HEK293 (cell line): ENCODE results near the gene SCGB1C1.
A peak's percentile ranks its signal among the peaks of the same experiment; 100 is the strongest.

Source experiments
- CTCF ChIA-PET: fragments of 350-600 bp; formaldehyde crosslinking; extraction: SDS; loops from one replicate; lab custom pipeline; 2021; ENCODE audit warnings: antibody characterized with exemption; lab: Yijun Ruan, JAX
- POLR2A ChIA-PET: fragments of 300-600 bp; formaldehyde crosslinking; extraction: SDS; loops from one replicate; lab custom pipeline; 2020; ENCODE audit warnings: antibody characterized with exemption, inconsistent platforms; lab: Yijun Ruan, JAX
- H3K27ac ChIP-seq: fragments of 200-500 bp; sonication (Bioruptor generic); 2 replicates; pipeline ENCODE4 v1.5.1; 2014; ENCODE audit warnings: low read depth, low read length, control low read depth, inconsistent platforms; ENCODE audit errors: extremely low read depth
- H3K36me3 ChIP-seq, 2 experiments: fragments of 200-500 bp in 1 of 2; sonication (Bioruptor generic) in 1 of 2; 1 replicate in 1 of 2; 2 replicates in 1 of 2; pipeline ENCODE4 v1.5.1; 2014 to 2017; ENCODE audit warnings: inconsistent platforms in 2 of 2, low read length in 2 of 2; ENCODE audit not compliant: control insufficient read depth in 2 of 2, insufficient read depth in 1 of 2
- H3K4me1 ChIP-seq: fragments of 200-500 bp; sonication (Bioruptor generic); 2 replicates; pipeline ENCODE4 v1.5.1; 2014; ENCODE audit warnings: mild to moderate bottlenecking, low read length, inconsistent platforms; ENCODE audit not compliant: control insufficient read depth, insufficient read depth
- H3K4me3 ChIP-seq: 2 replicates; pipeline ENCODE4 v1.5.1; 2011; ENCODE audit warnings: low read depth, mild to moderate bottlenecking, control low read depth, low read length, moderate library complexity
- H3K9me3 ChIP-seq: fragments of 200-500 bp; sonication (Bioruptor generic); 2 replicates; pipeline ENCODE4 v1.5.1; 2014; ENCODE audit warnings: low read depth, low read length, inconsistent platforms; ENCODE audit not compliant: control insufficient read depth, insufficient read depth
- AEBP2 ChIP-seq: fragments of 450-650 bp; formaldehyde crosslinking; IDR thresholded peaks from 2 replicates; pipeline ENCODE4 v1.5.1; 2016; ENCODE audit warnings: missing biosample characterization, missing genetic modification characterization, borderline replicate concordance
- BCL11B ChIP-seq: fragments of 450-650 bp; formaldehyde crosslinking; IDR thresholded peaks from 2 replicates; pipeline ENCODE4 v1.5.1; 2016; ENCODE audit warnings: low read depth, missing biosample characterization, missing genetic modification characterization
- GLI4 ChIP-seq: fragments of 450-650 bp; formaldehyde crosslinking; IDR thresholded peaks from 2 replicates; pipeline ENCODE4 v1.5.1; 2016; ENCODE audit warnings: missing biosample characterization, missing genetic modification characterization
- GLIS1 ChIP-seq: fragments of 450-650 bp; formaldehyde crosslinking; IDR thresholded peaks from 2 replicates; pipeline ENCODE4 v1.5.1; 2016; ENCODE audit warnings: missing biosample characterization, missing genetic modification characterization
- KLF17 ChIP-seq: fragments of 450-650 bp; formaldehyde crosslinking; IDR thresholded peaks from 2 replicates; pipeline ENCODE4 v1.5.1; 2016; ENCODE audit warnings: missing biosample characterization, missing genetic modification characterization
- PBX3 ChIP-seq: sonication (generic); formaldehyde crosslinking; IDR thresholded peaks from 2 replicates; pipeline ENCODE4 v1.8.1; 2022; ENCODE audit warnings: mild to moderate bottlenecking, moderate library complexity, missing genetic modification reagents
- PRDM6 ChIP-seq: fragments of 450-650 bp; formaldehyde crosslinking; IDR thresholded peaks from 2 replicates; pipeline ENCODE4 v1.5.1; 2017; ENCODE audit warnings: missing biosample characterization, missing genetic modification characterization
- TRIM28 ChIP-seq: IDR thresholded peaks from 2 replicates; pipeline ENCODE4 v1.6.1; 2011; ENCODE audit warnings: low read length, control low read depth, borderline replicate concordance
- YY2 ChIP-seq: fragments of 450-650 bp; formaldehyde crosslinking; IDR thresholded peaks from 2 replicates; pipeline ENCODE4 v1.5.1; 2016; ENCODE audit warnings: missing biosample characterization, missing genetic modification characterization
- ZBTB1 ChIP-seq: fragments of 450-650 bp; formaldehyde crosslinking; IDR thresholded peaks from 2 replicates; pipeline ENCODE4 v1.5.1; 2016; ENCODE audit warnings: missing biosample characterization, missing genetic modification characterization
- ZIC2 ChIP-seq: fragments of 450-650 bp; formaldehyde crosslinking; IDR thresholded peaks from 2 replicates; pipeline ENCODE4 v1.5.1; 2016; ENCODE audit warnings: missing biosample characterization, missing genetic modification characterization
- ZNF169 ChIP-seq: fragments of 450-650 bp; formaldehyde crosslinking; IDR thresholded peaks from 2 replicates; pipeline ENCODE4 v1.5.1; 2016; ENCODE audit warnings: missing biosample characterization, missing genetic modification characterization
- ZNF18 ChIP-seq: fragments of 450-650 bp; formaldehyde crosslinking; IDR thresholded peaks from 2 replicates; pipeline ENCODE4 v1.5.1; 2016; ENCODE audit warnings: missing biosample characterization, missing genetic modification characterization
- ZNF19 ChIP-seq: fragments of 450-650 bp; formaldehyde crosslinking; IDR thresholded peaks from 2 replicates; pipeline ENCODE4; 2016; ENCODE audit warnings: missing biosample characterization, missing genetic modification characterization, low read depth
- ZNF366 ChIP-seq: fragments of 450-650 bp; formaldehyde crosslinking; conservative IDR thresholded peaks from 2 replicates; pipeline ENCODE4 v1.5.1; 2016; ENCODE audit warnings: missing biosample characterization, missing genetic modification characterization
- ZNF449 ChIP-seq: fragments of 450-650 bp; formaldehyde crosslinking; IDR thresholded peaks from 2 replicates; pipeline ENCODE4 v1.5.1; 2017; ENCODE audit warnings: missing biosample characterization, mild to moderate bottlenecking, missing genetic modification characterization, moderate library complexity
- ZNF501 ChIP-seq: fragments of 450-650 bp; formaldehyde crosslinking; IDR thresholded peaks from 2 replicates; pipeline ENCODE4 v1.5.1; 2016; ENCODE audit warnings: missing biosample characterization, missing genetic modification characterization
- ZNF677 ChIP-seq: fragments of 450-650 bp; IDR thresholded peaks from 2 replicates; pipeline ENCODE4 v1.5.0; 2018; ENCODE audit warnings: missing biosample characterization, mild to moderate bottlenecking, missing genetic modification characterization, moderate library complexity
- ZNF768 ChIP-seq: fragments of 450-650 bp; formaldehyde crosslinking; IDR thresholded peaks from 2 replicates; pipeline ENCODE4 v1.5.1; 2018; ENCODE audit warnings: missing biosample characterization, mild to moderate bottlenecking, missing genetic modification characterization
- ZNF777 ChIP-seq: fragments of 450-650 bp; formaldehyde crosslinking; IDR thresholded peaks from 2 replicates; pipeline ENCODE4 v1.5.1; 2017; ENCODE audit warnings: missing biosample characterization, missing genetic modification characterization, borderline replicate concordance

Gene SCGB1C1

GRCh38 chr11:212150-213100 is 19.5 kb downstream of the SCGB1C1 start:
- Histone ChIP-seq H3K36me3 (peaks cover 0 to 78% of the 10 kb centered on the region in 2 experiments; a peak in 1 of 3 replicates), H3K4me1 (no peaks in the 10 kb centered on the region), H3K9me3 (no peaks in the 10 kb centered on the region), H3K27ac (no peak overlapping the region), H3K4me3 (no peak overlapping the region)
- TF ChIP-seq GLI4 (tag by site-specific recombination) (no peak), YY2 (tag by site-specific recombination) (no peak), ZNF777 (tag by site-specific recombination) (no peak), PRDM6 (tag by site-specific recombination) (no peak), TRIM28 (no peak), ZNF768 (no peak), ZNF169 (tag by site-specific recombination) (no peak)
- POLR2A ChIA-PET, result no interaction called here
- CTCF ChIA-PET, result interaction anchor here (0.5 to 0.8 kb wide), 3 partner anchors 12 to 329 kb away, joined by 3 to 4 read pairs (median 4); no protein-coding TSS in a partner anchor

GRCh38 chr11:213111-213510 is 20.2 kb downstream of the SCGB1C1 start:
- no peak overlapping the region for H3K4me3 ChIP-seq
- H3K36me3 ChIP-seq, result peaks cover 0 to 82% of the 10 kb centered on the region in 2 experiments; a peak in 1 of 3 replicates
- POLR2A ChIA-PET, result no interaction called here
- no peak overlapping the region for H3K27ac ChIP-seq
- TF ChIP-seq ZNF366 (tag by site-specific recombination) (no peak), GLIS1 (tag by site-specific recombination) (0 out of 2 replicates have a peak, but pooled peaks have one; percentile 29)
- TF ChIP-seq, all 188 proteins: peak for 1
- Histone ChIP-seq H3K4me1 (no peaks in the 10 kb centered on the region), H3K9me3 (no peaks in the 10 kb centered on the region)
- CTCF ChIA-PET, result no interaction called here

GRCh38 chr11:214083-214482 is 21.2 kb downstream of the SCGB1C1 start:
- H3K4me1 ChIP-seq, result no peaks in the 10 kb centered on the region
- no peak overlapping the region for H3K4me3 ChIP-seq
- no peak overlapping the region for H3K27ac ChIP-seq
- ChIA-PET POLR2A (no interaction called here), CTCF (interaction anchor here (1.0 kb wide), 1 partner anchor 37 kb away, joined by 3 read pairs; no protein-coding TSS in a partner anchor)
- H3K9me3 ChIP-seq, result no peaks in the 10 kb centered on the region
- peaks cover 0 to 92% of the 10 kb centered on the region in 2 experiments; a peak in 1 of 3 replicates for H3K36me3 ChIP-seq
- TF ChIP-seq ZNF677 (tag by site-specific recombination) (no peak), PBX3 (no peak), ZNF18 (tag by site-specific recombination) (no peak), ZIC2 (tag by site-specific recombination) (no peak), ZBTB1 (tag by site-specific recombination) (no peak), BCL11B (no peak), KLF17 (tag by site-specific recombination) (no peak), ZNF501 (tag by site-specific recombination) (no peak), AEBP2 (tag by site-specific recombination) (no peak), ZNF449 (tag by site-specific recombination) (no peak), ZNF19 (no peak)
